HepG2 (cell line): ENCODE results near the gene HDGF. TPM values are rescaled to one million over a fixed set of nuclear protein-coding genes. Genes with fewer than 3 reads are reported as not detected.

Experiments used
- ELK4 ChIP-seq: sonication (generic); formaldehyde crosslinking; IDR thresholded peaks from 2 replicates; pipeline ENCODE4 v1.9.0; 2021; ENCODE audit warnings: missing genetic modification reagents, borderline replicate concordance
- EP300 ChIP-seq, 3 experiments: sonication (generic) in 1 of 3; formaldehyde crosslinking in 1 of 3; IDR thresholded peaks; 2 replicates each; pipeline versions ENCODE4 v1.5.1 to v1.6.1; 2011 to 2020; ENCODE audit warnings: low read depth in 2 of 3, low read length in 2 of 3, borderline replicate concordance in 1 of 3, improper control_type of control experiment in 1 of 3, mild to moderate bottlenecking in 1 of 3, missing genetic modification reagents in 1 of 3, moderate library complexity in 1 of 3
- JUN ChIP-seq: sonication (generic); formaldehyde crosslinking; IDR thresholded peaks from 2 replicates; pipeline ENCODE4 v1.4.0; 2020; ENCODE audit warnings: mild to moderate bottlenecking, missing genetic modification reagents
- KDM6A ChIP-seq: IDR thresholded peaks from 2 replicates; pipeline ENCODE4 v1.6.1; 2016; ENCODE audit warnings: low read depth
- KMT2B ChIP-seq: IDR thresholded peaks from 2 replicates; pipeline ENCODE4 v1.6.1; 2016; ENCODE audit warnings: missing genetic modification reagents, missing compliant biosample characterization
- MEF2D ChIP-seq: sonication (generic); formaldehyde crosslinking; IDR thresholded peaks from 2 replicates; pipeline ENCODE4 v1.5.1; 2020; ENCODE audit warnings: mild to moderate bottlenecking, missing genetic modification reagents
- MTA3 ChIP-seq: sonication (generic); formaldehyde crosslinking; IDR thresholded peaks from 2 replicates; pipeline ENCODE4 v1.4.0; 2020; ENCODE audit warnings: missing genetic modification reagents
- NR2F2 ChIP-seq: IDR thresholded peaks from 2 replicates; pipeline ENCODE4 v1.6.1; 2012; ENCODE audit warnings: low read depth, inconsistent platforms, borderline replicate concordance
- RBFOX2 ChIP-seq: fragments of 200-400 bp; formaldehyde crosslinking; IDR thresholded peaks from 2 replicates; pipeline ENCODE4 v1.6.1; 2017; ENCODE audit warnings: low read depth, mild to moderate bottlenecking, low read length
- SP1 ChIP-seq, 2 experiments: fragments of 450-650 bp in 1 of 2; sonication (generic) in 1 of 2; formaldehyde crosslinking in 1 of 2; IDR thresholded peaks; 2 replicates each; pipeline versions ENCODE4 v1.4.0 to v1.6.1; 2016 to 2020; ENCODE audit warnings: missing genetic modification reagents in 1 of 2
- TAF15 ChIP-seq: fragments of 200-400 bp; formaldehyde crosslinking; IDR thresholded peaks from one replicate; pipeline ENCODE4 v1.6.1; 2018; ENCODE audit warnings: mild to moderate bottlenecking, low read depth, low read length; ENCODE audit not compliant: poor library complexity, severe bottlenecking
- ZBTB25 ChIP-seq: IDR thresholded peaks from 2 replicates; pipeline ENCODE4 v1.6.1; 2018; ENCODE audit warnings: missing genetic modification reagents
- ZBTB4 ChIP-seq: sonication (generic); formaldehyde crosslinking; IDR thresholded peaks from 2 replicates; pipeline ENCODE4 v1.4.0; 2020; ENCODE audit warnings: missing genetic modification reagents, mild to moderate bottlenecking, borderline replicate concordance
- ZNF605 ChIP-seq: sonication (generic); formaldehyde crosslinking; IDR thresholded peaks from 2 replicates; pipeline ENCODE4 v1.8.0; 2022; ENCODE audit warnings: mild to moderate bottlenecking, missing genetic modification reagents
- polyA plus RNA-seq, 8 experiments: library from polyadenylated mRNA; depleted of rRNA in 3 of 8; stranded (reverse) in 7 of 8; unstranded in 1 of 8; fragments of >200 nt; fragmentation: Illumina TruSeq in 4 of 8; extraction: Trizol in 4 of 8; gene quantifications; 2 replicates each; pipeline versions ENCODE4 v1.2.1 to v1.2.3, GENCODE V29; 2011 to 2016; ENCODE audit warnings: low read depth in 4 of 8, missing spikeins in 1 of 8, mixed read lengths in 1 of 8; ENCODE audit not compliant: insufficient read depth in 1 of 8
- total RNA-seq, 5 experiments: library from RNA; depleted of rRNA; stranded (reverse); fragments of >200 nt; fragmentation: Illumina TruSeq; extraction: Trizol; gene quantifications; 2 replicates each; pipeline ENCODE4 v1.2.3, GENCODE V29; 2016; ENCODE audit warnings: low read depth in 1 of 5
- TF ChIP-seq, protein P1 (sequence below): sonication (generic); formaldehyde crosslinking; IDR thresholded peaks from 2 replicates; pipeline ENCODE4 v1.8.0; 2022; ENCODE audit warnings: mild to moderate bottlenecking, missing genetic modification reagents; ENCODE audit not compliant: insufficient replicate concordance
- TF ChIP-seq, protein P2 (sequence below): IDR thresholded peaks from 2 replicates; pipeline ENCODE4 v1.6.1; 2016; ENCODE audit warnings: missing compliant biosample characterization, missing genetic modification reagents, borderline replicate concordance

HDGF gene
- total and polyA plus RNA-seq, 2 of the 13 experiments (the other 11 are each of a cell fraction or from before 2014, with no cell fraction given) = 156 to 196 TPM

- TF ChIP-seq MEF2D (CRISPR knock-in tag) (no peak), ZNF605 (CRISPR knock-in tag) (no peak; the same call in 1 of the 2 replicates), ZBTB4 (CRISPR knock-in tag) (no peak), MTA3 (no peak), ZBTB25 (CRISPR knock-in tag) (no peak; the same call in 1 of the 2 replicates), SP1 (IDR thresholded peaks at IDR 0.05) (no peak), SP1 (CRISPR knock-in tag; IDR thresholded peaks at IDR 0.05) (no peak), EP300 (IDR thresholded peaks at IDR 0.05; ENCODE audit: low read depth in 2 of 2, low read length in 2 of 2) (peak in 1 of 2 experiments; percentile 10; a peak in 1 of 4 replicates), EP300 (CRISPR knock-in tag; IDR thresholded peaks at IDR 0.05; ENCODE audit: borderline replicate concordance) (no peak), ELK4 (CRISPR knock-in tag) (no peak), JUN (CRISPR knock-in tag) (no peak), TAF15 (peak; percentile 37), KMT2B (CRISPR knock-in tag) (peak; percentile 51), KDM6A (no peak), NR2F2 (no peak), RBFOX2 (peak; percentile 64; the same call in 1 of the 2 replicates)
- TF ChIP-seq, protein P1, sequence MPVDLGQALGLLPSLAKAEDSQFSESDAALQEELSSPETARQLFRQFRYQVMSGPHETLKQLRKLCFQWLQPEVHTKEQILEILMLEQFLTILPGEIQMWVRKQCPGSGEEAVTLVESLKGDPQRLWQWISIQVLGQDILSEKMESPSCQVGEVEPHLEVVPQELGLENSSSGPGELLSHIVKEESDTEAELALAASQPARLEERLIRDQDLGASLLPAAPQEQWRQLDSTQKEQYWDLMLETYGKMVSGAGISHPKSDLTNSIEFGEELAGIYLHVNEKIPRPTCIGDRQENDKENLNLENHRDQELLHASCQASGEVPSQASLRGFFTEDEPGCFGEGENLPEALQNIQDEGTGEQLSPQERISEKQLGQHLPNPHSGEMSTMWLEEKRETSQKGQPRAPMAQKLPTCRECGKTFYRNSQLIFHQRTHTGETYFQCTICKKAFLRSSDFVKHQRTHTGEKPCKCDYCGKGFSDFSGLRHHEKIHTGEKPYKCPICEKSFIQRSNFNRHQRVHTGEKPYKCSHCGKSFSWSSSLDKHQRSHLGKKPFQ (CRISPR knock-in tag) = no peak
- TF ChIP-seq, protein P2, sequence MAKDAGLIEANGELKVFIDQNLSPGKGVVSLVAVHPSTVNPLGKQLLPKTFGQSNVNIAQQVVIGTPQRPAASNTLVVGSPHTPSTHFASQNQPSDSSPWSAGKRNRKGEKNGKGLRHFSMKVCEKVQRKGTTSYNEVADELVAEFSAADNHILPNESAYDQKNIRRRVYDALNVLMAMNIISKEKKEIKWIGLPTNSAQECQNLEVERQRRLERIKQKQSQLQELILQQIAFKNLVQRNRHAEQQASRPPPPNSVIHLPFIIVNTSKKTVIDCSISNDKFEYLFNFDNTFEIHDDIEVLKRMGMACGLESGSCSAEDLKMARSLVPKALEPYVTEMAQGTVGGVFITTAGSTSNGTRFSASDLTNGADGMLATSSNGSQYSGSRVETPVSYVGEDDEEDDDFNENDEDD = no peak
These were observed 594 bp downstream of the HDGF start (continued) for GRCh38 chr1:156750711-156751450.
